ENCODE measurements around the gene CA5A.

CA5A gene

GRCh38 chr16:87924041-87924810, 12.1 kb downstream of the CA5A start:
- no peak for TF ChIP-seq CTCF (conservative IDR thresholded peaks at IDR 0.05; ENCODE audit: low read depth)
- ChIA-PET CTCF (interaction anchor here (1.1 kb wide), 1 partner anchor 42 kb away, joined by 4 read pairs; no protein-coding TSS in a partner anchor), POLR2A (ENCODE audit: low non-redundant PET) (no interaction called here)
- H3K27ac ChIP-seq = no peak overlapping the region
- no peak for DNase-seq (ENCODE audit: low spot score)

GRCh38 chr16:87922250-87922871, 14.0 kb downstream of the CA5A start:
- no peak for DNase-seq (ENCODE audit: low spot score)
- TF ChIP-seq CTCF (conservative IDR thresholded peaks at IDR 0.05; ENCODE audit: low read depth) = no peak
- H3K27ac ChIP-seq = no peak overlapping the region
- POLR2A ChIA-PET (ENCODE audit: low non-redundant PET) = interaction anchor here (0.6 kb wide), 1 partner anchor 15 kb away, joined by 3 read pairs; no protein-coding TSS in a partner anchor
- CTCF ChIA-PET = interaction anchor here (0.6 kb wide), 1 partner anchor 10 kb away, joined by 3 read pairs; no protein-coding TSS in a partner anchor

GRCh38 chr16:87921236-87921773, 15.0 kb downstream of the CA5A start:
- CTCF ChIA-PET = no interaction called here
- POLR2A ChIA-PET (ENCODE audit: low non-redundant PET) = no interaction called here
- no peak for TF ChIP-seq CTCF (conservative IDR thresholded peaks at IDR 0.05; ENCODE audit: low read depth)
- no peak overlapping the region for H3K27ac ChIP-seq
- DNase-seq (ENCODE audit: low spot score) = no peak

DNA sequence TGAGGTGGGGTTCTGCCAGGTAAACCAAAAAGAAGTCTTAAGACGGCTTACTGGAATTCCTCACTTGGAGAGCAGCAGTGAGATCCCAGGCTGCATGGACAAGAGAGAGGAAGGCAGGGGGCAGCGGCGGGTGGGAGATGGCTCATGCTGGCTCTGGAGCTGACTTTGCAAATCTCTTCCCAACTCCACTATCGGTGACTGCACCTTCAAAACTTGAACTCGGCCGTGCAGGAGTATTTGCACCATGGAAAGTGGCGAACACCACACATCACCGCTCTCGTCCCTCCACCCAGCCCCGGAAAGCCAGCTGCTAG, 16.7 kb downstream of the CA5A start:
- no peak overlapping the region for H3K27ac ChIP-seq
- ChIA-PET CTCF (no interaction called here), POLR2A (ENCODE audit: low non-redundant PET) (no interaction called here)
- DNase-seq (ENCODE audit: low spot score) = no peak
- TF ChIP-seq CTCF (conservative IDR thresholded peaks at IDR 0.05; ENCODE audit: low read depth) = no peak

DNA sequence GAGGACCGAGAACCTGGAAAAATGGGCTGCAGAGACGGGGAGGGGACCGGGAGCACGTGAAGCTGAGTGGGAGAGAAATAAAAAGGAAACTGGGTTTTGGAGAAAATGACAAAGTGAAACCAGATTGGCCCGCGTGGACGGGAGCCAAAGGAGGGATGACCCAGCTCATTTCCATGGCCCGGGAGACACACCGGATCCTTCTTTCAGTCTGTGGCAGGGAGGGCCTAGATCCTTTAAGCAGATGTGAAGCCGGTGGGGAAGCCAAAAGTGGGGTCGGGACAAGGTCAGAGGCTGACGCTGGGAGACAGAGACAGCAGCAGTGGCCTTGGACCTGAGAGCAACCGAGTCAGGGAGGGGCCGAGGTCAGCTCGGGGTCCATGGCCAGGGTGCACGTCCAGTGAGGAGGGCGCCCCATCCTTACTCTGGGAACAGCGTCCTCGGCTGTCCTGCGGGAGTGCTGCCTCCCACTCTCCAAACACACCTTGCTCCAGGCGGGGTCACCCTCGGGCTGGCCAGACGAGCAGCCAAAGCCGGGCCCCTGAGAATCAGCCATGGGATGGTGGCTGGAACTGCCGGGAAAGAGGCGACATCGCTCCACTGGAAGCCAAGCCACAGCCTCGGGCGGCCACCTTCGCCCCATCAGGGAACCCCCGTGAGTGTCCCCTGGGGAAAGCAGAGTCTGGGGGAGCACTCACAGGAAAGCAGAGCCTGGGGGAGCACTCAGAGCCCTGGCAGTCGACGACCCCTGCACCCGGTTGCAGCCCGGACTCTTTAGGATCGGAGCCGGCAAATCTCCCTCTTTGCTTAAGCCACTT, 17.3 kb downstream of the CA5A start:
- H3K27ac ChIP-seq = no peak overlapping the region
- POLR2A ChIA-PET (ENCODE audit: low non-redundant PET) = no interaction called here
- CTCF ChIA-PET = interaction anchor here (0.6 to 0.7 kb wide), 2 partner anchors 18 to 519 kb away, joined by 3 to 4 read pairs; no protein-coding TSS in a partner anchor
- TF ChIP-seq CTCF (conservative IDR thresholded peaks at IDR 0.05; ENCODE audit: low read depth) = no peak
- no peak for DNase-seq (ENCODE audit: low spot score)

DNA sequence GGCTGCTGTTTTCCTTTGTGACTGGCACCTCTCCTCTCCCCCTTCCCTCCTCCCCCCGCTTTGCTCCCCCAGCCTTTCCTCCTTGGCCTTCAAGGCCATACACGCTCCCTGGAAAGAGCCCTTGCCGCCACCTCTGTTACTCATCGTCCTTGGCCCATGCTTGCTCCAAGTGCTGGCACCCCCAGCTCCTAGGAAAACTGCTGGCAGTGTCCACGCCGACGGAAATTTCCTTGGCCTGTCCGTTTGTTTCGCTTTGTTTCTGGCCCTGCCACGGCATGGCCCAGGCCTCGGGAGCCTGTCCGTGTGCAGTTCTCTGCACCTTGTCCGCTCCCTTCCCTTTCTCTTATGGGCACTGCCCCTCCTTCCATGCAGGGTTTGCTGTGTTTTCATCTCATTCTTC, 18.0 kb downstream of the CA5A start:
- peak overlapping the region; percentile 21; the same call in 1 of the 2 replicates for H3K27ac ChIP-seq
- CTCF ChIA-PET = interaction anchor here (0.6 to 0.7 kb wide), 2 partner anchors 19 to 519 kb away, joined by 3 to 4 read pairs; no protein-coding TSS in a partner anchor
- POLR2A ChIA-PET (ENCODE audit: low non-redundant PET) = no interaction called here
- DNase-seq (ENCODE audit: low spot score) = no peak
- no peak for TF ChIP-seq CTCF (conservative IDR thresholded peaks at IDR 0.05; ENCODE audit: low read depth)

Measured in RWPE1 (cell line).